Measurements from ENCODE around the gene SLC19A1.

Gene SLC19A1

GRCh38 chr21:45558044-45558721 is 15.9 kb upstream of the SLC19A1 start:
- DNase-seq (ENCODE audit: low read depth): no peak

GRCh38 chr21:45557616-45558043 is 15.4 kb upstream of the SLC19A1 start:
- no peak for DNase-seq (ENCODE audit: low read depth)

GRCh38 chr21:45556645-45557615 is 14.7 kb upstream of the SLC19A1 start:
- no peak for DNase-seq (ENCODE audit: low read depth)

- DNase-seq (ENCODE audit: low read depth): no peak
Measured at GRCh38 chr21:45556302-45556644, 14.0 kb upstream of the SLC19A1 start.

- no peak for DNase-seq (ENCODE audit: low read depth)
Measured at GRCh38 chr21:45555557-45556301, 13.5 kb upstream of the SLC19A1 start.

- DNase-seq (ENCODE audit: low read depth): no peak
Measured at GRCh38 chr21:45555251-45555556, 13.0 kb upstream of the SLC19A1 start.

- DNase-seq (ENCODE audit: low read depth): peak; percentile 85
Measured at GRCh38 chr21:45554477-45555175, 12.4 kb upstream of the SLC19A1 start.

GRCh38 chr21:45552696-45553391 is 10.6 kb upstream of the SLC19A1 start:
- no peak for DNase-seq (ENCODE audit: low read depth)

GRCh38 chr21:45551783-45552695 is 9.8 kb upstream of the SLC19A1 start:
- DNase-seq (ENCODE audit: low read depth): no peak

GRCh38 chr21:45551316-45551715 is 9.1 kb upstream of the SLC19A1 start:
- no peak for DNase-seq (ENCODE audit: low read depth)

- DNase-seq (ENCODE audit: low read depth): no peak
Measured at GRCh38 chr21:45550522-45551210, 8.4 kb upstream of the SLC19A1 start.

- DNase-seq (ENCODE audit: low read depth): no peak
Measured at GRCh38 chr21:45549626-45550463, 7.6 kb upstream of the SLC19A1 start.

GRCh38 chr21:45548711-45549491 is 6.7 kb upstream of the SLC19A1 start:
- no peak for DNase-seq (ENCODE audit: low read depth)

- no peak for DNase-seq (ENCODE audit: low read depth)
Measured at GRCh38 chr21:45547545-45547900, 5.3 kb upstream of the SLC19A1 start.

- DNase-seq (ENCODE audit: low read depth): no peak
Measured at GRCh38 chr21:45546636-45547544, 4.7 kb upstream of the SLC19A1 start.

GRCh38 chr21:45545691-45546531 is 3.7 kb upstream of the SLC19A1 start:
- no peak for DNase-seq (ENCODE audit: low read depth)
